ENCODE results near the gene TPPP3.

- TF ChIP-seq CTCF (conservative IDR thresholded peaks at IDR 0.05 in 1 of 2, IDR thresholded peaks at IDR 0.05 in 1 of 2; ENCODE audit: extremely low read depth in 1 of 2, insufficient read depth in 1 of 2, low read depth in 1 of 2, low read length in 2 of 2) (no peak), EZH2 (IDR thresholded peaks at IDR 0.05; ENCODE audit: borderline replicate concordance, low read length) (no peak)
Observed at GRCh38 chr16:67397036-67397801, 3.9 kb upstream of the TPPP3 start.
